SK-N-SH (cell line): ENCODE data around the gene EGF. TPM values are rescaled to one million over a fixed set of nuclear protein-coding genes. Genes with fewer than 3 reads are reported as not detected.
"Not testable (repeated sequence)": the region's sequence is repeated elsewhere in the genome, so short reads cannot be mapped to it uniquely, and the experiment has no call there.

Experiments used
- CTCF ChIA-PET: fragments of 300-600, 350-600 bp; formaldehyde crosslinking; extraction: SDS; loops from one replicate; lab custom pipeline; 2021; lab: Yijun Ruan, JAX
- POLR2A ChIA-PET: fragments of 350-600 bp; sonication (Branson Sonifier 250); formaldehyde crosslinking; extraction: SDS; loops from one replicate; lab custom pipeline; 2020; ENCODE audit warnings: antibody characterized with exemption, inconsistent platforms; lab: Yijun Ruan, JAX
- DNase-seq: peaks from one replicate; pipeline ENCODE4 v3.0.0; 2012
- H2AFZ ChIP-seq: fragments of 200-600 bp; sonication (generic); 2 replicates; pipeline ENCODE4 v1.8.1; 2016; ENCODE audit warnings: antibody characterized with exemption, mild to moderate bottlenecking, low read depth
- H3F3A ChIP-seq: fragments of 200-600 bp; sonication (generic); replicated peaks from 2 replicates; pipeline ENCODE3; 2016; ENCODE audit warnings: antibody characterized with exemption, mild to moderate bottlenecking; ENCODE audit not compliant: insufficient read depth
- H3K27ac ChIP-seq, 2 experiments: fragments of 200-500 bp in 1 of 2; fragments of 200-600 bp in 1 of 2; sonication (Bioruptor generic) in 1 of 2; sonication (generic), shearing (Covaris generic) in 1 of 2; 2 replicates each; pipeline versions ENCODE4 v1.5.1 to v1.6.1; 2014 to 2016; ENCODE audit warnings: low read depth in 2 of 2, inconsistent platforms in 1 of 2, low read length in 1 of 2, mild to moderate bottlenecking in 1 of 2, mixed read lengths in 1 of 2
- H3K27me3 ChIP-seq: fragments of 200-600 bp; sonication (generic), shearing (Covaris generic); 2 replicates; pipeline ENCODE4 v1.6.1; 2016; ENCODE audit warnings: mixed run types; ENCODE audit not compliant: insufficient read depth
- H3K36me3 ChIP-seq, 2 experiments: fragments of 200-500 bp in 1 of 2; fragments of 200-600 bp in 1 of 2; sonication (Bioruptor generic) in 1 of 2; sonication (generic) in 1 of 2; replicated peaks in 1 of 2; 2 replicates each; pipeline versions ENCODE3 to v1.5.1; 2014 to 2016; ENCODE audit warnings: low read length in 1 of 2, mild to moderate bottlenecking in 1 of 2; ENCODE audit not compliant: insufficient read depth in 2 of 2, control insufficient read depth in 1 of 2
- H3K4me1 ChIP-seq, 2 experiments: fragments of 200-500 bp in 1 of 2; fragments of 200-600 bp in 1 of 2; sonication (Bioruptor generic) in 1 of 2; sonication (generic), shearing (Covaris generic) in 1 of 2; 2 replicates each; pipeline versions ENCODE4 v1.5.1 to v1.6.1; 2014 to 2016; ENCODE audit warnings: low read depth in 1 of 2, low read length in 1 of 2, mixed run types in 1 of 2; ENCODE audit not compliant: insufficient read depth in 2 of 2, control insufficient read depth in 1 of 2
- H3K4me2 ChIP-seq: fragments of 200-600 bp; sonication (generic), shearing (Covaris generic); 2 replicates; pipeline ENCODE4 v1.6.1; 2017; ENCODE audit warnings: mixed run types
- H3K4me3 ChIP-seq, 2 experiments: fragments of 200-500 bp in 1 of 2; fragments of 200-600 bp in 1 of 2; sonication (Bioruptor generic) in 1 of 2; sonication (generic), shearing (Covaris generic) in 1 of 2; 2 replicates each; pipeline versions ENCODE4 v1.5.1 to v1.8.1; 2014 to 2016; ENCODE audit warnings: low read depth in 2 of 2, inconsistent platforms in 1 of 2, low read length in 1 of 2, mild to moderate bottlenecking in 1 of 2, mixed read lengths in 1 of 2, moderate library complexity in 1 of 2
- H3K79me2 ChIP-seq: fragments of 200-600 bp; sonication (generic); 2 replicates; pipeline ENCODE4 v1.8.1; 2017; ENCODE audit warnings: mild to moderate bottlenecking; ENCODE audit not compliant: insufficient read depth
- H3K9ac ChIP-seq: fragments of 200-600 bp; sonication (generic); 2 replicates; pipeline ENCODE4 v1.6.1; 2017; ENCODE audit warnings: mixed run types
- H3K9me2 ChIP-seq: fragments of 200-600 bp; sonication (generic); 2 replicates; pipeline ENCODE4 v1.6.1; 2017; ENCODE audit warnings: mixed run types
- H3K9me3 ChIP-seq: fragments of 200-600 bp; sonication (generic); 2 replicates; pipeline ENCODE4 v1.6.1; 2017; ENCODE audit warnings: mixed run types, mild to moderate bottlenecking, moderate library complexity
- H4K20me1 ChIP-seq: fragments of 200-600 bp; sonication (generic); 2 replicates; pipeline ENCODE4 v1.6.1; 2017; ENCODE audit warnings: mild to moderate bottlenecking, mixed run types; ENCODE audit not compliant: insufficient read depth
- GATA2 ChIP-seq: sonication (generic); formaldehyde crosslinking; IDR thresholded peaks from 2 replicates; pipeline ENCODE4 v1.5.0; 2020; ENCODE audit warnings: mild to moderate bottlenecking, missing genetic modification reagents
- MXI1 ChIP-seq: IDR thresholded peaks from 2 replicates; pipeline ENCODE4 v1.6.1; 2012; ENCODE audit warnings: mild to moderate bottlenecking, low read depth, low read length, improper control_type of control experiment
- RCOR1 ChIP-seq: fragments of 150-350 bp; IDR thresholded peaks from 2 replicates; pipeline ENCODE4 v1.6.1; 2017; ENCODE audit warnings: antibody characterized with exemption, low read length
- RFX5 ChIP-seq: IDR thresholded peaks from 2 replicates; pipeline ENCODE4 v1.6.1; 2012; ENCODE audit warnings: mild to moderate bottlenecking, improper control_type of control experiment, low read length
- RXRA ChIP-seq: IDR thresholded peaks from 2 replicates; pipeline ENCODE4 v1.4.0; 2012; ENCODE audit warnings: low read depth, mild to moderate bottlenecking, borderline replicate concordance
- SIN3A ChIP-seq: IDR thresholded peaks from 2 replicates; pipeline ENCODE4 v1.6.1; 2012; ENCODE audit warnings: low read depth, mild to moderate bottlenecking, low read length, moderate library complexity, borderline replicate concordance
- TAF1 ChIP-seq: IDR thresholded peaks from 2 replicates; pipeline ENCODE4 v1.6.1; 2012; ENCODE audit warnings: low read depth, mild to moderate bottlenecking, low read length, moderate library complexity, borderline replicate concordance
- WGBS: methylation state at CpG from one replicate; pipeline ENCODE4 v1.1.6; 2017; ENCODE audit warnings: low lambda C conversion rate; 5-methylcytosine and 5-hydroxymethylcytosine counted together
- polyA plus RNA-seq, 3 experiments: library from polyadenylated mRNA; depleted of rRNA; stranded (reverse); fragments of >200 nt; gene quantifications; 2 replicates each; pipeline ENCODE4 v1.2.3, GENCODE V29; 2012
- TF ChIP-seq, protein P1 (sequence below): IDR thresholded peaks from 2 replicates; pipeline ENCODE4 v1.4.0; 2012; ENCODE audit warnings: low read depth, borderline replicate concordance
- TF ChIP-seq, protein P2 (sequence below): IDR thresholded peaks from 2 replicates; pipeline ENCODE4 v1.4.0; 2012; ENCODE audit warnings: low read depth, borderline replicate concordance
- TF ChIP-seq, protein P3 (sequence below): fragments of 150-350 bp; IDR thresholded peaks from 2 replicates; pipeline ENCODE4 v1.6.1; 2016; ENCODE audit warnings: mild to moderate bottlenecking, low read depth, low read length

Gene EGF
- polyA plus RNA-seq, 1 of the 3 experiments (the other 2 are of a cell fraction): 0.89 TPM

DNA sequence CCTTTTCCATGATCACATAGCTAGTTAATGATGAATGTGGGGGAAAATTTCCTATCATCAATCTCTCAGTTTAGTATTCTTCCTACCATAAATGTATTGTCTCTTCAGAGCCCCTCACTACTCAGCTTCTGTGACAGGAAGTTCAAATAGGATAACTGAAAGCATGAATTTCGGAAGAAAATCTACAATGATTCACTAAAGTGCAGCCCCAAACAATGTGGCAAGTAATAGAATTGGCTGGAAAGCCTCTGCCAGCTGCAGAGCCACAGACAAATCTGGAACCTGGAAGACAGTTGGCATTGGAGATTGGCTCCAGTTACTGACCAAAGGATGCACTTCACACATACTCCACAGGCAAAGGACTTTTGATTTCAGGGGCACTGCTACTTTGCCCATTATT is 35.2 kb downstream of the EGF start (continued):
- TF ChIP-seq, protein P1, sequence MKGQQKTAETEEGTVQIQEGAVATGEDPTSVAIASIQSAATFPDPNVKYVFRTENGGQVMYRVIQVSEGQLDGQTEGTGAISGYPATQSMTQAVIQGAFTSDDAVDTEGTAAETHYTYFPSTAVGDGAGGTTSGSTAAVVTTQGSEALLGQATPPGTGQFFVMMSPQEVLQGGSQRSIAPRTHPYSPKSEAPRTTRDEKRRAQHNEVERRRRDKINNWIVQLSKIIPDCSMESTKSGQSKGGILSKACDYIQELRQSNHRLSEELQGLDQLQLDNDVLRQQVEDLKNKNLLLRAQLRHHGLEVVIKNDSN: no peak
- no peak for TF ChIP-seq SIN3A

DNA sequence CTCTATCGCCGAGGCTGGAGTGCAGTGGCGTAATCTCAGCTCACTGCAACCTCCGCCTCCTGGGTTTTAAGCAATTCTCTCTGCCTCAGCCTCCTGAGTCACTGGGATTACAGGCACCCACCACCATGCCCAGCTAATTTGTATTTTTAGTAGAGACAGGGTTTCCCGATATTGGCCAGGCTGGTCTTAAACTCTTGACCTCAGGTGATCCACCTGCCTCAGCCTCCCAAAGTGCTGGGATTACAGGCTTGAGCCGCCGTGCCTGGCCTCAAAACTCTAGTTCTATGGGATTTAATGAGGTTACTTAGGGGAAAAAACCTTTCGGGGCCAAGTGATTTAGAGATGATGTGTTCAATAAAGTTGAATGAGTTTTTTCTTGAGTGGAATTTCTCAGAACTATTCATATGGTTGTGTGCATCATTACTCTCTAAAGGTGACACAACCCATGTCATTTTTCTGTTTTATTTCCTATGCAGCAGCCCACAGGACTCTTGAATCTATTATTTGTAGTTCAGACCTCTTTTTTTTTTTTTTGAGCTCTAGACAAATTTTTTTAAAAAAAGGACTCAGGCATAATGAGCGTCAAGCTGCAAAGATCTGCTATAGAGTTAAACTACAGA is 36.5 kb downstream of the EGF start:
- H3K9me2 ChIP-seq, H3K9me3 ChIP-seq, DNase-seq, H3K36me3 ChIP-seq, H3K27me3 ChIP-seq, H3K79me2 ChIP-seq, POLR2A ChIA-PET, H4K20me1 ChIP-seq, H3K4me3 ChIP-seq, H3K4me1 ChIP-seq, H3K4me2 ChIP-seq, H3K9ac ChIP-seq, H2AFZ ChIP-seq, H3K27ac ChIP-seq: not testable (repeated sequence)
- CTCF ChIA-PET: interaction anchor here (1.1 kb wide), 1 partner anchor 648 kb away, joined by 3 read pairs; no protein-coding TSS in a partner anchor
- peaks cover 10% of the 10 kb centered on the region for H3F3A ChIP-seq
- WGBS: 48% methylated on average over 9 of the region's 9 CpGs

DNA sequence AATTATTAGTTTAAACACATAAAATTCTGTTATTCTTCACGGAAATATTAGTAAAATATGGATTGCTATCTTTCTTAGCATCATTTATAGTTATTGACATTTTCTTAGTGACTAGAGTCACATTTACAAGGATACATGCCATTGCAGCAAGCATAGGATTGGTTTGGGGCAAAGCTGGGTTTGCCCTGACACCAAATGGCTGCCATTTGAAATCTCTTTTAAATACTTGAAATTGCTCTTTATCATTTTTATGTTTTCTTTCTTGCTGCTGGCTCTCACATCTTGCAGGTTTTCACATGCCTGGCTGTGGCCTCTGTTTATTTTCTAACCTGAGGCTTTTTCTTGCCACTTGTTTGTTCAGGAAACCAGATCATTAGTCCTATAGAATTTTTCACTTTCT is 39.9 kb downstream of the EGF start:
- no peak for DNase-seq
- WGBS: 11% methylated on average over 1 of the region's 1 CpG
- Histone ChIP-seq H3K27ac (no peak overlapping the region), H3K9me2 (no peaks in the 10 kb centered on the region), H3K36me3 (no peaks in the 10 kb centered on the region)
- TF ChIP-seq TAF1 (no peak), RFX5 (no peak), RXRA (no peak), MXI1 (no peak), GATA2 (CRISPR knock-in tag) (no peak), RCOR1 (no peak)
- TF ChIP-seq, protein P2, sequence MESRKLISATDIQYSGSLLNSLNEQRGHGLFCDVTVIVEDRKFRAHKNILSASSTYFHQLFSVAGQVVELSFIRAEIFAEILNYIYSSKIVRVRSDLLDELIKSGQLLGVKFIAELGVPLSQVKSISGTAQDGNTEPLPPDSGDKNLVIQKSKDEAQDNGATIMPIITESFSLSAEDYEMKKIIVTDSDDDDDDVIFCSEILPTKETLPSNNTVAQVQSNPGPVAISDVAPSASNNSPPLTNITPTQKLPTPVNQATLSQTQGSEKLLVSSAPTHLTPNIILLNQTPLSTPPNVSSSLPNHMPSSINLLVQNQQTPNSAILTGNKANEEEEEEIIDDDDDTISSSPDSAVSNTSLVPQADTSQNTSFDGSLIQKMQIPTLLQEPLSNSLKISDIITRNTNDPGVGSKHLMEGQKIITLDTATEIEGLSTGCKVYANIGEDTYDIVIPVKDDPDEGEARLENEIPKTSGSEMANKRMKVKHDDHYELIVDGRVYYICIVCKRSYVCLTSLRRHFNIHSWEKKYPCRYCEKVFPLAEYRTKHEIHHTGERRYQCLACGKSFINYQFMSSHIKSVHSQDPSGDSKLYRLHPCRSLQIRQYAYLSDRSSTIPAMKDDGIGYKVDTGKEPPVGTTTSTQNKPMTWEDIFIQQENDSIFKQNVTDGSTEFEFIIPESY: no peak
- TF ChIP-seq, protein P3, sequence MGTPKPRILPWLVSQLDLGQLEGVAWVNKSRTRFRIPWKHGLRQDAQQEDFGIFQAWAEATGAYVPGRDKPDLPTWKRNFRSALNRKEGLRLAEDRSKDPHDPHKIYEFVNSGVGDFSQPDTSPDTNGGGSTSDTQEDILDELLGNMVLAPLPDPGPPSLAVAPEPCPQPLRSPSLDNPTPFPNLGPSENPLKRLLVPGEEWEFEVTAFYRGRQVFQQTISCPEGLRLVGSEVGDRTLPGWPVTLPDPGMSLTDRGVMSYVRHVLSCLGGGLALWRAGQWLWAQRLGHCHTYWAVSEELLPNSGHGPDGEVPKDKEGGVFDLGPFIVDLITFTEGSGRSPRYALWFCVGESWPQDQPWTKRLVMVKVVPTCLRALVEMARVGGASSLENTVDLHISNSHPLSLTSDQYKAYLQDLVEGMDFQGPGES: no peak
- TF ChIP-seq, all 33 proteins: peak for 0
- Histone ChIP-seq H3K9ac (no peak overlapping the region), H3F3A (peaks cover 10% of the 10 kb centered on the region), H4K20me1 (no peaks in the 10 kb centered on the region), H3K4me2 (no peak overlapping the region), H3K79me2 (no peaks in the 10 kb centered on the region), H2AFZ (no peak overlapping the region), H3K4me3 (no peak overlapping the region), H3K27me3 (no peaks in the 10 kb centered on the region), H3K4me1 (no peaks in the 10 kb centered on the region), H3K9me3 (no peaks in the 10 kb centered on the region)
- POLR2A ChIA-PET: no interaction called here
- CTCF ChIA-PET: interaction anchor here (1.0 kb wide), 1 partner anchor 26 kb away, joined by 3 read pairs; no protein-coding TSS in a partner anchor
